Uterus (tissue), 4 donors: Measurements from ENCODE around the gene SETDB2. TPM values are rescaled to one million over a fixed set of nuclear protein-coding genes. Genes with fewer than 3 reads are reported as not detected.

Experiments
- DNase-seq, 2 donors: peaks; one replicate each; pipeline ENCODE4 v3.0.0-alpha.2; 2019 to 2020
- H3K27ac ChIP-seq, 2 donors: fragments of 200-600 bp; sonication (generic); 1 replicate in 1 of 2; 2 replicates in 1 of 2; pipeline ENCODE4 v1.5.1; 2016 to 2018
- H3K27me3 ChIP-seq, 2 donors: fragments of 200-600 bp; sonication (generic); one replicate each; pipeline ENCODE4 v1.5.1; 2018 to 2019; ENCODE audit warnings: control low read depth in 1 of 2
- H3K36me3 ChIP-seq, 2 donors: fragments of 200-600 bp; sonication (generic); one replicate each; pipeline ENCODE4 v1.5.1; 2019; ENCODE audit warnings: control low read depth in 1 of 2
- H3K4me1 ChIP-seq, 2 donors: fragments of 200-600 bp; sonication (generic); one replicate each; pipeline ENCODE4 v1.5.1; 2018 to 2019; ENCODE audit warnings: control low read depth in 1 of 2
- H3K4me3 ChIP-seq, 2 donors: fragments of 200-600 bp; sonication (generic); 1 replicate in 1 of 2; 2 replicates in 1 of 2; pipeline ENCODE4 v1.5.1; 2018 to 2019; ENCODE audit warnings: mild to moderate bottlenecking in 1 of 2
- H3K9me3 ChIP-seq, 2 donors: fragments of 200-600 bp; sonication (generic); one replicate each; pipeline ENCODE4 v1.5.1; 2019; ENCODE audit warnings: control low read depth in 1 of 2
- CTCF ChIP-seq, 4 experiments: fragments of 200-600 bp in 2 of 4; fragments of 450-650 bp in 2 of 4; sonication (generic) in 2 of 4; IDR thresholded peaks; one replicate each; pipeline ENCODE4 v1.5.1; 2016 to 2019; ENCODE audit warnings: antibody characterized with exemption in 4 of 4, mild to moderate bottlenecking in 2 of 4, moderate library complexity in 1 of 4
- POLR2A ChIP-seq, 2 donors: fragments of 450-650 bp; IDR thresholded peaks; one replicate each; pipeline ENCODE4 v1.6.1; 2016; ENCODE audit warnings: antibody characterized with exemption in 2 of 2, mild to moderate bottlenecking in 1 of 2, moderate library complexity in 1 of 2
- intact Hi-C: fragments of 100-400 bp; cut with DNase I; formaldehyde crosslinking; loops from one replicate; pipeline ENCODE4 v1.15.1; 2023; ENCODE audit warnings: low total_unique reads
- total RNA-seq, 4 donors: library from RNA; depleted of rRNA in 3 of 4; stranded (reverse); fragments of >200 nt in 3 of 4; gene quantifications; one replicate each; pipeline versions ENCODE4 v1.1.0 to v1.2.4, GENCODE V29; 2014 to 2023
- donor health status: DM: yes; HTN: yes; CAD: no.

The SETDB2 gene
- total RNA-seq, 4 donors from 2014 or later = 9.5 to 24.1 (median 19.0) TPM

DNA sequence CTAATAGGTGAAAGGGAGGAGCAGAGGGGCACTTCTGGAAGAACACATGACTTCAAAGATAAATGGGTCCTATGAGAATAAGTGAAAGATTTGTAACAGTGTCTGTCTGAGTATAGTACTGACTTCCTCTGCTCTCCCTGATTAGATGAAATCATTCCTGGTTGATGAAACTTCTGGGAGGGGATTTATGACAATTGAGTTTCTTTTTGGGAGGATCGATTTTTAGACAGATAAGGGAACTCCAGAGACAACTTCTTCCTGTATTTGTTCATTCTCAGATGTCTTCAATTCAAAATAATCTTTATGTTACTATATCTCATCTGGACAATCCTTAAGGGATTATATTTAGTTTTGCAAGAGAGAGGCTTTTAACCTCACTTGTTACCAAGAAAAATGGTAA is 20.0 kb downstream of the SETDB2 start:
- Histone ChIP-seq H3K27ac (no peak overlapping the region), H3K4me3 (no peak overlapping the region), H3K27me3 (no peaks in the 10 kb centered on the region), H3K4me1 (no peaks in the 10 kb centered on the region), H3K9me3 (no peaks in the 10 kb centered on the region), H3K36me3 (no peaks in the 10 kb centered on the region)
- no peak for DNase-seq
- no peak for TF ChIP-seq POLR2A (IDR thresholded peaks at IDR 0.05)
- TF ChIP-seq CTCF (IDR thresholded peaks at IDR 0.05) = no peak
- intact Hi-C loops = no loop called here

DNA sequence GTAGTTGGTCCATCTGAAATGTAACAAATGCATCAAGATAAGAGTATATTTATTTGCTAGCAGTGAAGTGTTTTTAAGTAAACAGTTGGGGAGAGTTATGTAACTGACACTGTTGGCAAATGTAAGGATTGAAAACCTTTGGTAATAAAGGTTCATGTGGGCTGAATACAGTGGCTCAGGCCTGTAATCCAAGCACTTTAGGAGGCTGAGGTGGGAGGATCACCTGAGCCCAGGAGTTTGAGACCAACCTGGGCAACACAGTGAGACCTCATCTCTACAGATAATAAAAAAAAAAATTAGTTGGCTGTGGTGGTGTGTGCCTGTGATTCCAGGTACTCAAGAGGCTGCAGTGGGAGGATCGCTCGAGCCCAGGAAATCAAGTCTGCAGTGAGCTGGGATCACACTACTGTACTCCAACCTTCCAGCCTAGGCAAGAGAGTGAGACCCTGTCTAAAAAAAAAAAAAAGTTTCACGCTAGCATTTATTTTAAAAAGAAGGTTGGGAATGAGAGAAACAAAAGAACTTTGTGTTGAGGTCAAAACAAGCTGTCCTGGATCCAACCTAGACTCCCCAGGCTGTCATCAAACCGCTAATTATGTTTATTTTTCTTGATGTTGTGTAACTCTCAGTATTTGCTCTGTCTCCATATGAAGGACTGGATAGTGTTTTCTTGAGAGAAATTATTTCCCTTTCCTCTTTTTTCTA is 20.7 kb downstream of the SETDB2 start:
- intact Hi-C loops = no loop called here
- Histone ChIP-seq H3K4me3 (no peak overlapping the region), H3K9me3 (no peaks in the 10 kb centered on the region), H3K27me3 (no peaks in the 10 kb centered on the region), H3K36me3 (no peaks in the 10 kb centered on the region), H3K4me1 (no peaks in the 10 kb centered on the region), H3K27ac (no peak overlapping the region)
- no peak for TF ChIP-seq CTCF (IDR thresholded peaks at IDR 0.05)
- TF ChIP-seq POLR2A (IDR thresholded peaks at IDR 0.05) = no peak
- no peak for DNase-seq

- H3K4me1 ChIP-seq = no peaks in the 10 kb centered on the region
- H3K9me3 ChIP-seq = no peaks in the 10 kb centered on the region
- intact Hi-C loops = no loop called here
- no peaks in the 10 kb centered on the region for H3K27me3 ChIP-seq
- no peak overlapping the region for H3K4me3 ChIP-seq
- H3K36me3 ChIP-seq = no peaks in the 10 kb centered on the region
- TF ChIP-seq POLR2A (IDR thresholded peaks at IDR 0.05) = no peak
- TF ChIP-seq CTCF (IDR thresholded peaks at IDR 0.05) = no peak
- H3K27ac ChIP-seq = no peak overlapping the region
- DNase-seq = no peak
These were observed 22.3 kb downstream of the SETDB2 start for GRCh38 chr13:49466292-49466838.

DNA sequence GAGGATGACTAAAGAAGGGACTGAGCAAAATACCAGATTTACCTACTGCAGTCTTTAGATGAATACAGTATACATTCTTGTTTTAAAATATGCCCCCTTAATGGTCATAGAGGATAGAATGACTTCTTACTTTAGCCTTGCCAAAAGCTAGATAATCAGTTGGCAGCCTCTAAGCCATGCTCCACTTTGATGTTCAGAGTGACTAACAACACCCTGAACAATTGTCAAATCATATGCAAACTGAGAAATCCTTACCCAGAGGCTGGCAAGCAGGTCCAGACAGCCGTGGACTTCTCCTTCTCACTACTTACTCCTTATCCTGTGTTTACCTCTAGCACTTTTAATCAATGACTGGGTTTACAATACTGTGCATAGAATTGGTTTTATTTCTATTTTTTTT is 28.1 kb downstream of the SETDB2 start:
- H3K9me3 ChIP-seq = no peaks in the 10 kb centered on the region
- no peaks in the 10 kb centered on the region for H3K27me3 ChIP-seq
- DNase-seq = no peak
- intact Hi-C loops = no loop called here
- H3K4me1 ChIP-seq = no peaks in the 10 kb centered on the region
- H3K36me3 ChIP-seq = no peaks in the 10 kb centered on the region
- H3K27ac ChIP-seq = no peak overlapping the region
- TF ChIP-seq POLR2A (IDR thresholded peaks at IDR 0.05) (no peak), CTCF (IDR thresholded peaks at IDR 0.05) (no peak)
- no peak overlapping the region for H3K4me3 ChIP-seq

DNA sequence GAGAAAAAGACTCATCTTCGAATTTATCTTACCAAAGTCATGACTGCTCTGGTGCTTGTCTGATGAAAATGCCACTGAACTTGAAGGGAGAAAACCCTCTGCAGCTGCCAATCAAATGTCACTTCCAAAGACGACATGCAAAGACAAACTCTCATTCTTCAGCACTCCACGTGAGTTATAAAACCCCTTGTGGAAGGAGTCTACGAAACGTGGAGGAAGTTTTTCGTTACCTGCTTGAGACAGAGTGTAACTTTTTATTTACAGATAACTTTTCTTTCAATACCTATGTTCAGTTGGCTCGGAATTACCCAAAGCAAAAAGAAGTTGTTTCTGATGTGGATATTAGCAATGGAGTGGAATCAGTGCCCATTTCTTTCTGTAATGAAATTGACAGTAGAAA is 32.5 kb downstream of the SETDB2 start:
- Histone ChIP-seq H3K27ac (no peak overlapping the region), H3K4me1 (no peaks in the 10 kb centered on the region), H3K4me3 (no peak overlapping the region), H3K36me3 (no peaks in the 10 kb centered on the region), H3K9me3 (no peaks in the 10 kb centered on the region), H3K27me3 (no peaks in the 10 kb centered on the region)
- no peak for DNase-seq
- intact Hi-C loops = no loop called here
- TF ChIP-seq POLR2A (IDR thresholded peaks at IDR 0.05) = no peak
- TF ChIP-seq CTCF (IDR thresholded peaks at IDR 0.05) = no peak
